PC-3 (cell line): ENCODE results near the gene PDE9A. TPM values are rescaled to one million over a fixed set of nuclear protein-coding genes. Genes with fewer than 3 reads are reported as not detected.
A peak's percentile ranks its signal among the peaks of the same experiment; 100 is the strongest.

Source experiments
- ATAC-seq: fragments of 200-7000 bp; cut with Tn5 transposase; 2 replicates; pipeline ENCODE4 v1.9.1; 2020; ENCODE audit warnings: mild to moderate bottlenecking, moderate library complexity
- BruUV-seq: library from RNA; stranded (reverse); fragments of 400-500 nt; replicated peaks from 2 replicates; lab custom pipeline; 2021; lab: Mats Ljungman, UMichigan
- CTCF ChIA-PET: fragments of 300-600 bp; sonication (Branson Sonifier 250); formaldehyde crosslinking; loops from one replicate; lab custom pipeline; 2022; ENCODE audit warnings: antibody characterized with exemption; lab: Charles Lee
- POLR2A ChIA-PET: fragments of 300-600 bp; sonication (Branson Sonifier 250); formaldehyde crosslinking; loops from one replicate; lab custom pipeline; 2022; ENCODE audit warnings: antibody characterized with exemption; ENCODE audit not compliant: unreplicated experiment; lab: Charles Lee
- DNase-seq: peaks from one replicate; pipeline ENCODE4 v3.0.0-alpha.2; 2015
- H2AFZ ChIP-seq: fragments of 300-600 bp; sonication (generic); 2 replicates; pipeline ENCODE4 v1.6.0; 2016; ENCODE audit warnings: antibody characterized with exemption, low read length
- H3F3A ChIP-seq: fragments of 300-600 bp; sonication (generic); one replicate; pipeline ENCODE4 v1.6.0; 2017; ENCODE audit warnings: antibody characterized with exemption, low read length, control low read depth, mild to moderate bottlenecking; ENCODE audit not compliant: unreplicated experiment
- H3K27ac ChIP-seq: fragments of 300-600 bp; sonication (generic); 2 replicates; pipeline ENCODE4 v1.5.1; 2016; ENCODE audit warnings: mild to moderate bottlenecking, low read length
- H3K27me3 ChIP-seq: fragments of 300-600 bp; sonication (generic); 2 replicates; pipeline ENCODE4 v1.6.1; 2016; ENCODE audit warnings: low read length, mixed read lengths
- H3K36me3 ChIP-seq: fragments of 300-600 bp; sonication (generic); 2 replicates; pipeline ENCODE4 v1.6.1; 2016; ENCODE audit warnings: low read depth, mixed run types, low read length, mixed read lengths
- H3K4me1 ChIP-seq: fragments of 300-600 bp; sonication (generic); 2 replicates; pipeline ENCODE4 v1.5.1; 2016; ENCODE audit warnings: low read length; ENCODE audit not compliant: insufficient read depth
- H3K4me2 ChIP-seq: fragments of 300-600 bp; sonication (generic); 2 replicates; pipeline ENCODE4 v1.6.0; 2016; ENCODE audit warnings: low read length
- H3K4me3 ChIP-seq: fragments of 300-600 bp; sonication (generic); 2 replicates; pipeline ENCODE4 v1.5.1; 2016; ENCODE audit warnings: mild to moderate bottlenecking, low read length, mixed read lengths
- H3K79me2 ChIP-seq: fragments of 300-600 bp; sonication (generic); 2 replicates; pipeline ENCODE4 v1.6.1; 2017; ENCODE audit warnings: low read length, mixed read lengths
- H3K9ac ChIP-seq: fragments of 300-600 bp; sonication (generic); 2 replicates; pipeline ENCODE4 v1.6.0; 2016; ENCODE audit warnings: mild to moderate bottlenecking, low read length
- H3K9me2 ChIP-seq: fragments of 300-600 bp; sonication (generic); replicated peaks from 2 replicates; pipeline ENCODE4 v1.6.1; 2016; ENCODE audit warnings: mixed run types, low read length, mixed read lengths
- H3K9me3 ChIP-seq: fragments of 300-600 bp; sonication (generic); 2 replicates; pipeline ENCODE4 v1.6.1; 2016; ENCODE audit warnings: low read length, mixed read lengths
- H4K20me1 ChIP-seq: fragments of 300-600 bp; sonication (generic); 2 replicates; pipeline ENCODE4 v1.6.1; 2016; ENCODE audit warnings: low read length, mixed read lengths
- CTCF ChIP-seq: fragments of 300-600 bp; sonication (generic); conservative IDR thresholded peaks from 2 replicates; pipeline ENCODE4 v1.5.1; 2017; ENCODE audit warnings: antibody characterized with exemption, low read depth, mild to moderate bottlenecking, low read length
- EZH2 ChIP-seq: fragments of 300-600 bp; sonication (generic); IDR thresholded peaks from one replicate; pipeline ENCODE4 v1.6.1; 2017; ENCODE audit warnings: antibody characterized with exemption, mild to moderate bottlenecking, low read length; ENCODE audit not compliant: unreplicated experiment
- EZH2phosphoT487 ChIP-seq: fragments of 300-600 bp; sonication (generic); IDR thresholded peaks from 2 replicates; pipeline ENCODE4 v1.6.1; 2018; ENCODE audit warnings: mild to moderate bottlenecking, antibody characterized with exemption, low read length, borderline replicate concordance
- intact Hi-C: fragments of 100-400 bp; cut with micrococcal nuclease; formaldehyde crosslinking; loops from 2 replicates; pipeline ENCODE4 v1.9.0; 2023
- total RNA-seq: library from RNA; depleted of rRNA; stranded (reverse); fragments of >200 nt; gene quantifications from 2 replicates; pipeline ENCODE4 v1.2.3, GENCODE V29; 2014

The PDE9A gene
- total RNA-seq, 1 experiment from 2014 or later = 0.33 TPM

GRCh38 chr21:42779431-42779861 lies 126.0 kb downstream of the PDE9A start:
- no peaks in the 10 kb centered on the region for H4K20me1 ChIP-seq
- no peaks in the 10 kb centered on the region for H3K9me3 ChIP-seq
- no peaks in the 10 kb centered on the region for H3K9me2 ChIP-seq
- no peak overlapping the region for H3K27ac ChIP-seq
- H3K9ac ChIP-seq = no peak overlapping the region
- H3K4me2 ChIP-seq = no peak overlapping the region
- no peak for DNase-seq
- ChIA-PET CTCF (no interaction called here), POLR2A (no interaction called here)
- H3K36me3 ChIP-seq = no peaks in the 10 kb centered on the region
- no peak overlapping the region for H2AFZ ChIP-seq
- no peaks in the 10 kb centered on the region for H3K4me1 ChIP-seq
- ATAC-seq = no peak
- intact Hi-C loops = no loop called here
- no peaks in the 10 kb centered on the region for H3F3A ChIP-seq
- no peak for TF ChIP-seq CTCF
- no peak for TF ChIP-seq EZH2phosphoT487
- TF ChIP-seq EZH2 = no peak
- H3K79me2 ChIP-seq = no peaks in the 10 kb centered on the region
- no TSS peak for BruUV-seq
- H3K4me3 ChIP-seq = no peak overlapping the region
- peaks cover 58% of the 10 kb centered on the region for H3K27me3 ChIP-seq

- Histone ChIP-seq H4K20me1 (no peaks in the 10 kb centered on the region), H3K9ac (no peak overlapping the region), H3K9me3 (no peaks in the 10 kb centered on the region), H3K36me3 (no peaks in the 10 kb centered on the region), H3K4me1 (no peaks in the 10 kb centered on the region), H3K4me3 (peak overlapping the region; percentile 41; the same call in 1 of the 2 replicates), H2AFZ (no peak overlapping the region), H3F3A (no peaks in the 10 kb centered on the region), H3K4me2 (peak overlapping the region; percentile 63; the same call in 1 of the 2 replicates), H3K9me2 (no peaks in the 10 kb centered on the region), H3K27ac (no peak overlapping the region), H3K27me3 (peaks cover 58% of the 10 kb centered on the region), H3K79me2 (no peaks in the 10 kb centered on the region)
- ChIA-PET CTCF (no interaction called here), POLR2A (interaction anchor here (0.6 kb wide), 1 partner anchor 12 kb away, joined by 3 read pairs; no protein-coding TSS in a partner anchor)
- DNase-seq (no peak), ATAC-seq (no peak)
- TF ChIP-seq CTCF (no peak), EZH2phosphoT487 (no peak), EZH2 (no peak)
- no TSS peak for BruUV-seq
- intact Hi-C loops = no loop called here
These were observed 127.2 kb downstream of the PDE9A start for GRCh38 chr21:42780617-42781016.

GRCh38 chr21:42781150-42781970 lies 127.9 kb downstream of the PDE9A start:
- BruUV-seq = no TSS peak

More at GRCh38 chr21:42781150-42781970, 127.9 kb downstream of the PDE9A start:
- Histone ChIP-seq H3K4me2 (peak overlapping the region; percentile 63), H3F3A (no peaks in the 10 kb centered on the region), H3K36me3 (no peaks in the 10 kb centered on the region), H3K27ac (no peak overlapping the region), H3K4me3 (peak overlapping the region; percentile 41), H3K9me3 (no peaks in the 10 kb centered on the region), H3K27me3 (peaks cover 56% of the 10 kb centered on the region), H3K79me2 (no peaks in the 10 kb centered on the region), H2AFZ (peak overlapping the region; percentile 63), H4K20me1 (no peaks in the 10 kb centered on the region), H3K9ac (no peak overlapping the region), H3K4me1 (no peaks in the 10 kb centered on the region), H3K9me2 (no peaks in the 10 kb centered on the region)
- intact Hi-C loops = no loop called here
- DNase-seq = peak; percentile 36
- POLR2A ChIA-PET = interaction anchor here (0.6 kb wide), 2 partner anchors 13 to 43 kb away, joined by 3 to 4 read pairs; no protein-coding TSS in a partner anchor
- CTCF ChIA-PET = no interaction called here
- peak; percentile 51 for TF ChIP-seq EZH2
- no peak; the same call in 1 of the 2 replicates for TF ChIP-seq CTCF
- no peak; the same call in 1 of the 2 replicates for TF ChIP-seq EZH2phosphoT487
- peak; percentile 58 for ATAC-seq
